ENCODE data around the gene ABCC8.

ABCC8 gene

GRCh38 chr11:17366495-17366894 is 110.2 kb downstream of the ABCC8 start:
- Histone ChIP-seq H3K4me3 (IDR thresholded peaks at IDR 0.05; ENCODE audit: insufficient read depth, low read depth, low read length) (no peak overlapping the region), H3K9ac (no peak overlapping the region), H2AFZ (ENCODE audit: low read depth) (no peak overlapping the region), H3K79me2 (ENCODE audit: insufficient read depth, low read depth) (no peaks in the 10 kb centered on the region), H4K20me1 (ENCODE audit: insufficient read depth) (no peaks in the 10 kb centered on the region), H3K36me3 (ENCODE audit: insufficient read depth) (no peaks in the 10 kb centered on the region), H3K27me3 (ENCODE audit: insufficient read depth, low read depth) (no peaks in the 10 kb centered on the region), H3K4me1 (ENCODE audit: low read depth, poor library complexity, severe bottlenecking) (no peaks in the 10 kb centered on the region), H3K4me2 (no peak overlapping the region), H3K27ac (no peak overlapping the region)
- TF ChIP-seq CTCF (conservative IDR thresholded peaks at IDR 0.05; ENCODE audit: low read depth, low read length), result no peak

DNA sequence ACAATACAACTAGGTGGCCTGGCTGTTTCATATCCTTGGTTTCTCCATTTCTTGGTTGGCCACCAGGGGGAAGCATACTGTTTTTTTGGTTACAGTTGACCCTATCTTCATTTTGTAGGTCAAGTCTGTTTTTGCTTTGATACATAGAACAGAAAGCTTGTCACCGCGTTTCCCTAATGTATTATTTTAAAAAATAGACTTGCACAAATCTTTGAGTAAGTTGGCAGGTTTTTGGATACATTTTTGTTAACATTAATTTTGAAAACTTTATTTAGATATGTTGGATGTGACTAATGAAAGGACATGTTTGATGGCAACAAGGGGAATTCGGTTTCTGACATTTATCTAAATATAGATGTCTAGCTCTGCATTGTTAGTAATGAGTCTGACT is 122.0 kb downstream of the ABCC8 start:
- Histone ChIP-seq H3K27me3 (ENCODE audit: insufficient read depth, low read depth) (no peaks in the 10 kb centered on the region), H3K79me2 (ENCODE audit: insufficient read depth, low read depth) (no peaks in the 10 kb centered on the region), H3K36me3 (ENCODE audit: insufficient read depth) (no peaks in the 10 kb centered on the region), H4K20me1 (ENCODE audit: insufficient read depth) (no peaks in the 10 kb centered on the region), H3K4me1 (ENCODE audit: low read depth, poor library complexity, severe bottlenecking) (peaks cover 9% of the 10 kb centered on the region), H2AFZ (ENCODE audit: low read depth) (peak overlapping the region; percentile 78), H3K4me3 (IDR thresholded peaks at IDR 0.05; ENCODE audit: insufficient read depth, low read depth, low read length) (no peak overlapping the region), H3K4me2 (peak overlapping the region; percentile 89), H3K27ac (no peak overlapping the region), H3K9ac (no peak overlapping the region)
- peak; percentile 80 for TF ChIP-seq CTCF (conservative IDR thresholded peaks at IDR 0.05; ENCODE audit: low read depth, low read length)

DNA sequence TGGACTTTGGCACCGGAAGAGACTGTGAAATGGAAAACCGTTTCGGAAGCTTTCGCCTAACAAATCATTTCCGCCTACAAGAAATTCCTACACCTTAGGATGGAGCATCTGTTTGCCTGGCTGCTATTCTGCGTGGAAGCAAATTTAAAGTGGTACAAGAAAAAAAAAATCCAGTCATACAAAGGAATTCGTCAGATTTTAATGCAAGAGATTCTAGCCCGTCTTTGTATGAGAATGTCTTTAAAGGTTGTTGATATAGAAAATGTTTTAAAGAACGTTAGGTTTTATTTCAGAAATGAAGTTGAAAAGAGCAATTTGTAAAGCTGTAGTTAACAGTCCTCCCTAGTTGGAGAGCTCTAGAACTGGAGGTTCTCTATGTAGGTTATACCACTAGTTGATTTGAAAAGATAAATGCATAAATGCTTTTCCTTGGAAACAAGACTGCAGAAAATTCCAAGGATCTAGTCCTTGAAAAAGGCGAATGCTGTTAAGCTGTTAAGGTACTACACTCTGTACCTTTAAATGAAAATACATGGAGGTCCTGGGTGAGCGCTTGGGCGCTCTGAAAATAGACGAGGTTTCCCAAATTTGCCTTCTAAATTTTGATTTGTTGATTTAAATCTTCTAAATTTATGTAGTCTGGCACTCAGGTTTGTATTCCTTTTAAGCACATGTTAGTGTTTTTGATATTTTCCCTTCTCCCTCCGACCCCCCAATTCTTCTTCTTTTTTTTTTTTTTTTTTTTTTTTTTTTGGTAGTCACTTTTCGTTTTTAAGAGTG is 122.6 kb downstream of the ABCC8 start:
- Histone ChIP-seq H3K79me2 (ENCODE audit: insufficient read depth, low read depth) (no peaks in the 10 kb centered on the region), H3K27ac (no peak overlapping the region), H2AFZ (ENCODE audit: low read depth) (peak overlapping the region; percentile 78), H3K36me3 (ENCODE audit: insufficient read depth) (no peaks in the 10 kb centered on the region), H3K4me3 (IDR thresholded peaks at IDR 0.05; ENCODE audit: insufficient read depth, low read depth, low read length) (peak overlapping the region; percentile 40), H4K20me1 (ENCODE audit: insufficient read depth) (no peaks in the 10 kb centered on the region), H3K27me3 (ENCODE audit: insufficient read depth, low read depth) (no peaks in the 10 kb centered on the region), H3K9ac (peak overlapping the region; percentile 49; the same call in 1 of the 2 replicates), H3K4me2 (peak overlapping the region; percentile 89), H3K4me1 (ENCODE audit: low read depth, poor library complexity, severe bottlenecking) (peaks cover 9% of the 10 kb centered on the region)
- no peak for TF ChIP-seq CTCF (conservative IDR thresholded peaks at IDR 0.05; ENCODE audit: low read depth, low read length)

- H2AFZ ChIP-seq (ENCODE audit: low read depth), result peak overlapping the region; percentile 78
- H3K4me1 ChIP-seq (ENCODE audit: low read depth, poor library complexity, severe bottlenecking), result peaks cover 9% of the 10 kb centered on the region
- peak overlapping the region; percentile 40 for H3K4me3 ChIP-seq (IDR thresholded peaks at IDR 0.05; ENCODE audit: insufficient read depth, low read depth, low read length)
- H3K79me2 ChIP-seq (ENCODE audit: insufficient read depth, low read depth), result no peaks in the 10 kb centered on the region
- H3K27me3 ChIP-seq (ENCODE audit: insufficient read depth, low read depth), result no peaks in the 10 kb centered on the region
- H3K4me2 ChIP-seq, result peak overlapping the region; percentile 89
- H4K20me1 ChIP-seq (ENCODE audit: insufficient read depth), result no peaks in the 10 kb centered on the region
- no peaks in the 10 kb centered on the region for H3K36me3 ChIP-seq (ENCODE audit: insufficient read depth)
- no peak overlapping the region for H3K27ac ChIP-seq
- H3K9ac ChIP-seq, result peak overlapping the region; percentile 49; the same call in 1 of the 2 replicates
- TF ChIP-seq CTCF (conservative IDR thresholded peaks at IDR 0.05; ENCODE audit: low read depth, low read length), result no peak
Observed at GRCh38 chr11:17352950-17353820, 123.5 kb downstream of the ABCC8 start.

Data from KMS-11 (cell line).